ENCODE measurements around the gene EXOC4.

The EXOC4 gene

GRCh38 chr7:133860628-133861335 is 607.9 kb downstream of the EXOC4 start:
- no peak for DNase-seq (ENCODE audit: low spot score)

GRCh38 chr7:133861876-133862275 is 609.0 kb downstream of the EXOC4 start:
- Histone ChIP-seq H3K27ac (no peak overlapping the region), H3K4me3 (no peak overlapping the region)
- TF ChIP-seq CTCF (IDR thresholded peaks at IDR 0.05): no peak
- DNase-seq (ENCODE audit: low spot score): no peak

More at GRCh38 chr7:133860628-133861335, 607.9 kb downstream of the EXOC4 start:
- no peak for TF ChIP-seq CTCF (IDR thresholded peaks at IDR 0.05)
- Histone ChIP-seq H3K27ac (no peak overlapping the region), H3K4me3 (no peak overlapping the region)

GRCh38 chr7:133863362-133864061 is 610.6 kb downstream of the EXOC4 start:
- DNase-seq (ENCODE audit: low spot score): no peak
- Histone ChIP-seq H3K4me3 (no peak overlapping the region), H3K27ac (no peak overlapping the region)
- TF ChIP-seq CTCF (IDR thresholded peaks at IDR 0.05): no peak

- TF ChIP-seq CTCF (IDR thresholded peaks at IDR 0.05): no peak
- Histone ChIP-seq H3K27ac (no peak overlapping the region), H3K4me3 (no peak overlapping the region)
- DNase-seq (ENCODE audit: low spot score): no peak
These were observed 616.7 kb downstream of the EXOC4 start for GRCh38 chr7:133869556-133869955.

- Histone ChIP-seq H3K4me3 (no peak overlapping the region), H3K27ac (no peak overlapping the region)
- DNase-seq (ENCODE audit: low spot score): no peak
- TF ChIP-seq CTCF (IDR thresholded peaks at IDR 0.05): no peak
These were observed 618.9 kb downstream of the EXOC4 start for GRCh38 chr7:133871757-133872156.

- TF ChIP-seq CTCF (IDR thresholded peaks at IDR 0.05): no peak
- DNase-seq (ENCODE audit: low spot score): no peak
- no peak overlapping the region for H3K4me3 ChIP-seq
- no peak overlapping the region for H3K27ac ChIP-seq
These were observed 620.3 kb downstream of the EXOC4 start for GRCh38 chr7:133873187-133873586.

- Histone ChIP-seq H3K4me3 (no peak overlapping the region), H3K27ac (no peak overlapping the region)
- TF ChIP-seq CTCF (IDR thresholded peaks at IDR 0.05): no peak
- no peak for DNase-seq (ENCODE audit: low spot score)
These were observed 620.8 kb downstream of the EXOC4 start for GRCh38 chr7:133873631-133874030.

Measured in coronary artery (tissue), 2 donors.